ENCODE results near the gene DCUN1D1. TPM values are rescaled to one million over a fixed set of nuclear protein-coding genes. Genes with fewer than 3 reads are reported as not detected.

Gene DCUN1D1
- 50.7 to 53.8 TPM (median 52.9 TPM) in 3 replicates for total RNA-seq

GRCh38 chr3:182980204-182981037 lies at the start of gene DCUN1D1:
DCUN1D1 (minus strand) TSS chr3:182980538; CDS start chr3:182980489, 49 bp downstream.
- no peaks in the 10 kb centered on the region for H3K27me3 Mint-ChIP-seq (ENCODE audit: low read depth)
- no peak for TF ChIP-seq CTCF (IDR thresholded peaks at IDR 0.05; ENCODE audit: unreplicated experiment)
- peak within 1 kb of the TSS; percentile 91 for H3K4me3 Mint-ChIP-seq
- H3K36me3 Mint-ChIP-seq = no peaks in the 10 kb centered on the region
- DNase-seq (ENCODE audit: low spot score in 2 of 2, unreplicated experiment in 2 of 2) = peak; percentile 91 to 95
- H3K27ac Mint-ChIP-seq = peak within 1 kb of the TSS; percentile 78
- peaks cover 19% of the 10 kb centered on the region for H3K4me1 Mint-ChIP-seq
- no peaks in the 10 kb centered on the region for H3K9me3 Mint-ChIP-seq

- Mint-ChIP-seq H3K9me3 (peaks cover 26% of the 10 kb centered on the region), H3K27me3 (ENCODE audit: low read depth) (no peaks in the 10 kb centered on the region), H3K4me3 (no peak overlapping the region), H3K4me1 (peaks cover 2% of the 10 kb centered on the region), H3K36me3 (peaks cover 49% of the 10 kb centered on the region), H3K27ac (no peak overlapping the region)
- DNase-seq (ENCODE audit: low spot score in 2 of 2, unreplicated experiment in 2 of 2) = no peak
- no peak for TF ChIP-seq CTCF (IDR thresholded peaks at IDR 0.05; ENCODE audit: unreplicated experiment)
These were observed 48.1 kb upstream of the DCUN1D1 start for GRCh38 chr3:183028416-183028815.

- DNase-seq (ENCODE audit: low spot score in 2 of 2, unreplicated experiment in 2 of 2) = no peak
- TF ChIP-seq CTCF (IDR thresholded peaks at IDR 0.05; ENCODE audit: unreplicated experiment) = no peak
- Mint-ChIP-seq H3K4me3 (no peak overlapping the region), H3K27ac (no peak overlapping the region), H3K4me1 (no peaks in the 10 kb centered on the region), H3K27me3 (ENCODE audit: low read depth) (no peaks in the 10 kb centered on the region), H3K36me3 (peaks cover 51% of the 10 kb centered on the region), H3K9me3 (peaks cover 26% of the 10 kb centered on the region)
These were observed 46.9 kb upstream of the DCUN1D1 start for GRCh38 chr3:183027276-183027675.

GRCh38 chr3:183022936-183023516 lies 42.7 kb upstream of the DCUN1D1 start:
- DNase-seq (ENCODE audit: low spot score in 2 of 2, unreplicated experiment in 2 of 2) = no peak
- no peaks in the 10 kb centered on the region for H3K27me3 Mint-ChIP-seq (ENCODE audit: low read depth)
- H3K4me3 Mint-ChIP-seq = no peak overlapping the region
- peaks cover 45% of the 10 kb centered on the region for H3K36me3 Mint-ChIP-seq
- H3K4me1 Mint-ChIP-seq = no peaks in the 10 kb centered on the region
- TF ChIP-seq CTCF (IDR thresholded peaks at IDR 0.05; ENCODE audit: unreplicated experiment) = no peak
- H3K27ac Mint-ChIP-seq = no peak overlapping the region
- H3K9me3 Mint-ChIP-seq = peaks cover 7% of the 10 kb centered on the region

GRCh38 chr3:183018421-183019192 lies 38.3 kb upstream of the DCUN1D1 start:
- no peaks in the 10 kb centered on the region for H3K27me3 Mint-ChIP-seq (ENCODE audit: low read depth)
- TF ChIP-seq CTCF (IDR thresholded peaks at IDR 0.05; ENCODE audit: unreplicated experiment) = no peak
- no peak overlapping the region for H3K27ac Mint-ChIP-seq
- no peaks in the 10 kb centered on the region for H3K4me1 Mint-ChIP-seq
- DNase-seq (ENCODE audit: low spot score in 2 of 2, unreplicated experiment in 2 of 2) = no peak
- H3K36me3 Mint-ChIP-seq = peaks cover 45% of the 10 kb centered on the region
- H3K4me3 Mint-ChIP-seq = no peak overlapping the region
- H3K9me3 Mint-ChIP-seq = no peaks in the 10 kb centered on the region
